GM19438 (cell line): ENCODE results near the gene SESN1.

Source experiments
- ATAC-seq: cut with Tn5 transposase; IDR thresholded peaks from one replicate; pipeline ENCODE4 v1.9.1; 2021; ENCODE audit warnings: low read depth; ENCODE audit not compliant: unreplicated experiment

Gene SESN1

GRCh38 chr6:108966855-108967755 lies 127.5 kb downstream of the SESN1 start:
- ATAC-seq = no peak

GRCh38 chr6:108966251-108966650 lies 128.4 kb downstream of the SESN1 start:
- no peak for ATAC-seq

- no peak for ATAC-seq
Observed at GRCh38 chr6:108961985-108962384, 132.7 kb downstream of the SESN1 start.

- no peak for ATAC-seq
Observed at GRCh38 chr6:108961077-108961476, 133.6 kb downstream of the SESN1 start.

DNA sequence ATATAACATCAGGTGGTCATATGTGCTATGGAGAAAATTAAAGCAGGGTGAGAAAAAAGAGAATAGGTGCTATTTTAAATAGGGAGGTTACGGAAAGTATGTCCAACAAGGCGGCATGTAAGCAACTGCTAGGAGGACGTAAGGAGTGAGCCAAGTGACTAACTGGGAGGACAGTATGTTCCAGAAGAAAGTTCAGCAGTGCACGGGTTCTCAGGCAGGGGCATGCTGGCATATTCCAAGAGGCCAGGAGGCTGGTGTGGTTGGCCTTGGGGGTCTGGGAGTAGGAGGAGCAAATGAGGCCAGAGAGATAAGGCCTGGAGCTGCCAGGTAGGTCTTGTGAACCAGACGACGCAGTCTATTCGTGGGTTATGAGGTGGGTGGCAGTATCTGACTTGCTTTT lies 134.0 kb downstream of the SESN1 start:
- ATAC-seq = no peak

GRCh38 chr6:108959972-108960582 lies 134.6 kb downstream of the SESN1 start:
- no peak for ATAC-seq

- no peak for ATAC-seq
Observed at GRCh38 chr6:108958900-108959770, 135.5 kb downstream of the SESN1 start.

DNA sequence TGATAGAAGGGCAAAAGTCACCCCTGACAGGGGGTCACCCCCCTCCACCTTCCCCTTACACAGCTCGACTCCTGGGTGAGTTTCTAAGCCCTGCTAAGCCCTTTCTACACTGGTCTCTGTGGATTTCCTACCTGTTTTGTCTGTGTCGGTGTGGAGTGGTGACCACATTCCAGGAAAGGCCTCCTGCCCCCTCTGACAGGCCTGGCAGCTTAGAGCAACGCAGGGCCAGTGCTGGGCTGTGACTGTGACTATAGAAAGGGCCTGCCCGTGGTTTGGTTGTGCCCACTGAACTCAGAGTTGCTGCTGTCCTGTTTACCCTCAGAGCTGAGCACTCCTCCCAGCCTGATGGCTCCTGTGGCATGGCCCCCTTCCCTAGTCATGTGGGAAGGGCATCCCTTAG lies 137.4 kb downstream of the SESN1 start:
- no peak for ATAC-seq

- ATAC-seq = no peak
Observed at GRCh38 chr6:108955329-108955949, 139.2 kb downstream of the SESN1 start.

DNA sequence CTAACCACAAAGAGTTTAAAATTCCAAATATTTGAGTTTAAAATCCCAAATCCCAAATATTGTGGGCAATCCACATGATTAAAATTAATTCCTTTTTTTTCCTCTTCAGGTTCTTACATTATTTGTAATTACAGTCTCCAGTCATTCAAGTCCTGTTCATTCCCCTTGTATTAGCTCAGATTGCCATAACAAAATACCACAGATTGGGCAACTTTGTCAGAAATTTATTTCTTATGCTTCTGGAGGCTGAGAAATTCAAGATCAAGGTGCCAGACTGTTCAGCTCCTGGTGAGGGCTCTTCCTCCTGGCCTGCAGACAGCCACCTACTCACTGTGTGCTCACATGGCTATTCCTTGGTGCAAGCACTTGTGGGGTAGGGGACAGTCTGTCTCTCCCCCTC lies 141.0 kb downstream of the SESN1 start:
- no peak for ATAC-seq

DNA sequence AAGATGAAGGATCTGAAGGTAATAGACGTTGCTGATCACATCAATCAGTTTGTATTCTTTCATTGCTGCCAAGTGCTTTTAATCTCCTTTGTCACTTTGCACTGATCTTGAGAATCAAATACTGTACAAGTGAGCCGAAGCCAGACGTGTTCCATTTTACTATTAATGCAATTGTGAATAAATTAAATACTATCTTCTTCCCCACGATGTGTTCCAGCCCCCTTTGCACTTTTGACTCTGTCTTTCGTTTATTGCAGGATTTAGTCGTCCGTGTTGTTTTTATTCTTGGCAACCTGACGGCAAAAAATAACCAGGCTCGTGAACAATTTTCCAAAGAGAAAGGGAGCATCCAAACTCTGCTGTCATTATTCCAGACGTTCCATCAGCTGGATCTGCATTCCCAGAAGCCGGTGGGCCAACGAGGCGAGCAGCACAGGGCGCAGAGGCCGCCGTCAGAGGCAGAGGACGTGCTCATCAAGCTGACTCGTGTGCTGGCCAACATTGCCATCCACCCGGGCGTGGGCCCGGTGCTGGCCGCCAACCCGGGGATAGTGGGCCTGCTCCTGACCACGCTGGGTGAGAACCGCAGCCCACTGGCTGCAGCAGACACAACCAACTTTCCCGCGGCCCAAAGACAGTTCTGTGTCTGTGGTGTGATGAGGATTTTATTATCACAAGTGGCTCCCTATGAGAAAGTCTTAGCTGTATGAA lies 141.7 kb downstream of the SESN1 start:
- no peak for ATAC-seq

- ATAC-seq = no peak
Observed at GRCh38 chr6:108951351-108951953, 143.2 kb downstream of the SESN1 start.

DNA sequence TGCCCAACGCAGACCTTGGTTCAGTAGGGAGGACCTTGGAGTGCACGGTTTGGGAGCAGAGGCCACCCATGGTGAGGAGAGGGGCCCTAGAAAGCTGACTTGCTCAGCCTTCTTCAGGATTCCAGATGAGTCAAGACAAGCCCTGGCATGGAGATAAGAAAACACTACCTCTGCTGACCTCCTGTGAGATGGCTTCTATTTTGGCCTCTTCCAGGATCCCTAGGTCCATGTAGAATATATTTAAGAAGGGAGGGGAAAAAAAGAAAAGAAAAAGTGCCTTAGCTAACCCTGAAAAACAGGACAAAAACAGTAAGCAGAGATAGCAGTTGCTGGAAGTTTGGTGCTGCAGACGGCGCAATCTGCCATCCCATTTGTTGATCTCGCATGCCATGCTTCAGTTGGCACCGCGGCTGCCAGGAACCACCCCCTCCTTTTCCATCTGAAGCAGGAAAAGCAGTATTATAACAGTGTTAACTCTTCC lies 146.4 kb downstream of the SESN1 start:
- no peak for ATAC-seq

DNA sequence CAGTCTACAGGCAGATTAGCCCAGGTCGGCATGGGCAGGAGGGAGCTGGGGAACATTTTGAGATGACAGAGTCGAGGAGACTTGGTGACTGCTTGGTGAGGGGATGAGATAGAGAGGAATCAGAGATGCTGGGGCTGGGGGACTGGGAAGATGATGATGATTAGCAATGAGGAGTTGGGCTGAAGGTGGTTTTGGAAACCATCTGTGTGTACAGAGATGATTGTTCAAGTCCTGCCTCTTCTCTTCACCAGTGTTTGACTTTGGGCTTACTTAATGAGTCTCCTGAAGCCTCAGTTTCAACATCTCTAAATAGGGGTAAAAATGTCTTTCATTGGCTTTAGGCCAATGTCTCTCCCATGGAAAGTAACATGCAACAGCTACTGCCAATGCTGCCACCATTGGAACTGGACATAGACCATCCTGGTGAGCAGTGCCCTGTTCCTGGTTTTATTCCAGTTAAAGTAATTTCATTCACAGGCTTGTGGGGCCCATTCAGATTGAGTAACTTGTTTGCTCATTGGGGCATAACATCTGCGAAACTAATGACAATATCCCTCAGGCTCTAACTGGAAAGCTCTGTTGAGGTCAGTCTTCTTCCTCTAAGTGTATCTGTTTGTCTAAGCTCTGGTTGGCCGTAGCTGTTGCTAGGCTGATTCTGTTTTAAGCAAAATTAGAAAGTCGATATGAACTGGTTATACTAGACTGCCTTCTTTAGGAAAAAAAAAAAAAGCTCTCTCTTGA lies 147.4 kb downstream of the SESN1 start:
- ATAC-seq = no peak

DNA sequence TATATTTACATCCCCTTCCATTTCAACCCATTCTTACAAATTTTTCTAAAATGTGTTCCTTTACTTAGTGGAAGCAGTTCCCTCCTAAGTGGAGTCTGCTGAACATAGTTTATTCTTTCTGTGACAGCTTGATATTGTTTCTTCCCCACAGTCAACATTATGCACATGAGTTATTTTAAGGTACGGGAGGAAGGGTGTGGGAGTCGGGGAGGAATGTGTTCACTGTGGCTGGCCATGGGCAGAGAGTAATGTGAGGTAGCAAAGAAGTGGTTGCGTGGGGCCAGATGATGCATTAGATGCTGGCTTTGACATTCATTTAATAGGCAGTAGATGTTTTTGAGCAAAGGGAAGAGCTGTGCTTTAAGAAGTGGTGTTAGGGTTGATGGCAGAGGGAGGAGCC lies 148.0 kb downstream of the SESN1 start:
- ATAC-seq = no peak

GRCh38 chr6:108945681-108946159 lies 148.9 kb downstream of the SESN1 start:
- ATAC-seq = no peak

DNA sequence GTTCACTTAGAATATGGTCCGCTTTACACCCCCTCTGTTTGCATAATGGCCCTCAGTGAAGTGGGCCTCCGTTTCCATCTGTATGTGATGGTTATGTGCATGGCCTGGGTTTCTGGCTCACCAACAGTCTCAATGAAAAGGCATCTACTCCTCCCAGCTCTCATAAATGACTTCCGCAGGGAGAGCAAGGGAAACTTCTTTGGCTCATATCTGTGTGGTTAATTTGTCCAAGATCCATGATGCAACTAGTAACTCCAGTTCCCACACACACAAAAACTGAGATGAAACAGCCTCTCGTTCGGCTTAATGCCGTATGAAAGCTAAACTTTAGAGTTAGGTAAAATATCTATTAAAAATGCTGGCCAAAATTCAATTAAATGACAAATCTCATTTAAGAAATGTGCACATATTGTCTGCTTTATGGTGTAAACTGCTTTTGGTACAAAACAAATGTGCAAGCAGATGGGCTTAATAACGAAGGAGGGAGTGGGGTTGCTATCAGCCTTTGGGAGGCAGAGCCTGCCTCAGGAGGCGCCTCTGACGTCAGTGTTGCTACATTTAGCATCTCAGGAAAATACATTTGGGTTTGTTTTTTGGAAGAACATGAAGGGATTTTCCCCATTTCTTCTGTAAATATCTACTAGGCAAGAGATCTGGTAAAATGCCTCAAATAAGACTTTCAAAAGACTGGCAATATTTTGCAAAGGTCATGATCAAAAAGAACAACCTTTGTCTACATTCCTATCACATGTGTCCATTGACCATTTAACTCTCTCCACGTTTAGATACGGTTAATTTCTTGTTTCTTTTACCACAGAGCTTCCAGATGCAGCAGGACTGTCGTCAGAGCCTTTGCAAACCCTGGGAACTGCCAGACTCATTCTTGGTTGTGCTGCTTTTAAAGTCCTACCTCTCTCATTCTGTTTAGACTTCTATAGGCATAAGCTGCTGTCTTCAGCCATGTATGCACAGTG lies 149.7 kb downstream of the SESN1 start:
- no peak for ATAC-seq

DNA sequence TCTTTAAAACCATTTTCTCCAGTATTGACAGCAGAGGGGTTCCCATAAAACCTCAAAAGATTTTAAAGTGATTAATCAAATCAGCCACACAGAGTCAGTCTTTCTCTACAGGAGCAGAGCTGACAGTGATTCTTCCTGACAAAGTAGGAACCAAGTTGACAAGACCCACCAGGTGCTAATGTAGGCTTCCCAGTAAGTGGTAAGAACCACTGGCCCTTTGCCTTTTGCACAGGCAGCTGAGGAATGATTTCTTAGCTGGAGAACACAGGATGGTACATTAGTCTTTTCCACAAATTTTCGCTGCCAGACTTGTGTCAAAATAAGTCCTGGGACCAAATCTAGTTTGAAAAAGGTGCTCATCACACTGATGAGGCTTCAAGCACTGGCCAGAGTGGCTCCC lies 150.6 kb downstream of the SESN1 start:
- no peak for ATAC-seq
